Activated CD8-positive, alpha-beta memory T cell treated with anti-CD3 and anti-CD28 coated beads, Interleukin-2, amount 50 U/mL, for 24 hours (primary cell): Measurements from ENCODE around the gene SUMO3.
"Not testable (repeated sequence)": the region's sequence is repeated elsewhere in the genome, so short reads cannot be mapped to it uniquely, and the experiment has no call there.

Source experiments
- DNase-seq: peaks from one replicate; pipeline ENCODE4 v3.0.0-alpha.2; 2020; ENCODE audit errors: extremely low read depth

SUMO3 gene

GRCh38 chr21:44846485-44847260 is 28.8 kb upstream of the SUMO3 start:
- DNase-seq = no peak

- DNase-seq = no peak
Observed at GRCh38 chr21:44846224-44846484, 28.3 kb upstream of the SUMO3 start.

- DNase-seq = no peak
Observed at GRCh38 chr21:44845418-44846223, 27.8 kb upstream of the SUMO3 start.

- no peak for DNase-seq
Observed at GRCh38 chr21:44844256-44844655, 26.4 kb upstream of the SUMO3 start.

- no peak for DNase-seq
Observed at GRCh38 chr21:44842721-44843445, 25.0 kb upstream of the SUMO3 start.

- no peak for DNase-seq
Observed at GRCh38 chr21:44842087-44842486, 24.2 kb upstream of the SUMO3 start.

- DNase-seq = no peak
Observed at GRCh38 chr21:44840771-44841170, 22.9 kb upstream of the SUMO3 start.

- DNase-seq = no peak
Observed at GRCh38 chr21:44838951-44839350, 21.1 kb upstream of the SUMO3 start.

- no peak for DNase-seq
Observed at GRCh38 chr21:44838039-44838895, 20.4 kb upstream of the SUMO3 start.

- DNase-seq = no peak
Observed at GRCh38 chr21:44837537-44837936, 19.7 kb upstream of the SUMO3 start.

- no peak for DNase-seq
Observed at GRCh38 chr21:44836666-44837471, 19.0 kb upstream of the SUMO3 start.

GRCh38 chr21:44836349-44836665 is 18.4 kb upstream of the SUMO3 start:
- DNase-seq = no peak

GRCh38 chr21:44835647-44835973 is 17.7 kb upstream of the SUMO3 start:
- no peak for DNase-seq

- no peak for DNase-seq
Observed at GRCh38 chr21:44834951-44835646, 17.2 kb upstream of the SUMO3 start.

- DNase-seq = no peak
Observed at GRCh38 chr21:44834231-44834950, 16.5 kb upstream of the SUMO3 start.

GRCh38 chr21:44833663-44834062 is 15.8 kb upstream of the SUMO3 start:
- no peak for DNase-seq

- not testable (repeated sequence) for DNase-seq
Observed at GRCh38 chr21:44832516-44833255, 14.8 kb upstream of the SUMO3 start.

GRCh38 chr21:44831227-44831860 is 13.5 kb upstream of the SUMO3 start:
- DNase-seq = no peak
